ENCODE measurements around the gene APOBEC3H.

APOBEC3H gene

GRCh38 chr22:39125622-39126021 is 28.6 kb downstream of the APOBEC3H start:
- Histone ChIP-seq H3K9me2 (ENCODE audit: low read depth, low read length) (no peaks in the 10 kb centered on the region), H3K9ac (ENCODE audit: low read length) (no peak overlapping the region), H3K79me2 (ENCODE audit: insufficient read depth, low read length) (no peaks in the 10 kb centered on the region), H3K36me3 (ENCODE audit: insufficient read depth, low read length) (no peaks in the 10 kb centered on the region; the same call in 1 of the 2 replicates), H3K27ac (ENCODE audit: low read depth, low read length, poor library complexity, severe bottlenecking) (no peak overlapping the region), H3K9me3 (ENCODE audit: low read length) (no peaks in the 10 kb centered on the region), H3K4me1 (ENCODE audit: insufficient read depth, low read length, severe bottlenecking) (no peaks in the 10 kb centered on the region), H4K20me1 (ENCODE audit: insufficient read depth, low read length) (no peaks in the 10 kb centered on the region), H3K27me3 (ENCODE audit: insufficient read depth, low read length) (peaks cover 4% of the 10 kb centered on the region; the same call in 1 of the 2 replicates), H2AFZ (ENCODE audit: low read length) (no peak overlapping the region), H3F3A (ENCODE audit: insufficient read depth, low read length) (no peaks in the 10 kb centered on the region), H3K4me3 (ENCODE audit: low read depth, low read length, poor library complexity, severe bottlenecking) (no peak overlapping the region), H3K4me2 (ENCODE audit: low read length) (no peak overlapping the region)
- no peak for TF ChIP-seq CTCF (IDR thresholded peaks at IDR 0.05; ENCODE audit: low read length)
- TF ChIP-seq EZH2 (IDR thresholded peaks at IDR 0.05; ENCODE audit: borderline replicate concordance, low read length) = no peak

- H3K27me3 ChIP-seq (ENCODE audit: insufficient read depth, low read length) = peaks cover 4% of the 10 kb centered on the region; the same call in 1 of the 2 replicates
- no peaks in the 10 kb centered on the region for H3K79me2 ChIP-seq (ENCODE audit: insufficient read depth, low read length)
- no peak overlapping the region for H3K9ac ChIP-seq (ENCODE audit: low read length)
- H3K4me2 ChIP-seq (ENCODE audit: low read length) = no peak overlapping the region
- H2AFZ ChIP-seq (ENCODE audit: low read length) = no peak overlapping the region
- no peaks in the 10 kb centered on the region for H3F3A ChIP-seq (ENCODE audit: insufficient read depth, low read length)
- peaks cover 2% of the 10 kb centered on the region; the same call in 1 of the 2 replicates for H3K36me3 ChIP-seq (ENCODE audit: insufficient read depth, low read length)
- no peak overlapping the region for H3K27ac ChIP-seq (ENCODE audit: low read depth, low read length, poor library complexity, severe bottlenecking)
- no peak for TF ChIP-seq CTCF (IDR thresholded peaks at IDR 0.05; ENCODE audit: low read length)
- no peak for TF ChIP-seq EZH2 (IDR thresholded peaks at IDR 0.05; ENCODE audit: borderline replicate concordance, low read length)
- H3K4me1 ChIP-seq (ENCODE audit: insufficient read depth, low read length, severe bottlenecking) = no peaks in the 10 kb centered on the region
- H3K9me3 ChIP-seq (ENCODE audit: low read length) = no peaks in the 10 kb centered on the region
- no peak overlapping the region for H3K4me3 ChIP-seq (ENCODE audit: low read depth, low read length, poor library complexity, severe bottlenecking)
- no peaks in the 10 kb centered on the region for H3K9me2 ChIP-seq (ENCODE audit: low read depth, low read length)
- no peaks in the 10 kb centered on the region for H4K20me1 ChIP-seq (ENCODE audit: insufficient read depth, low read length)
Observed at GRCh38 chr22:39128508-39128907, 31.5 kb downstream of the APOBEC3H start.

- TF ChIP-seq CTCF (IDR thresholded peaks at IDR 0.05; ENCODE audit: low read length) (no peak), EZH2 (IDR thresholded peaks at IDR 0.05; ENCODE audit: borderline replicate concordance, low read length) (no peak)
- no peak overlapping the region for H3K9ac ChIP-seq (ENCODE audit: low read length)
- no peak overlapping the region for H3K4me3 ChIP-seq (ENCODE audit: low read depth, low read length, poor library complexity, severe bottlenecking)
- H3K4me2 ChIP-seq (ENCODE audit: low read length) = no peak overlapping the region
- no peak overlapping the region for H2AFZ ChIP-seq (ENCODE audit: low read length)
- no peaks in the 10 kb centered on the region for H3F3A ChIP-seq (ENCODE audit: insufficient read depth, low read length)
- no peaks in the 10 kb centered on the region for H3K4me1 ChIP-seq (ENCODE audit: insufficient read depth, low read length, severe bottlenecking)
- peaks cover 4% of the 10 kb centered on the region; the same call in 1 of the 2 replicates for H3K27me3 ChIP-seq (ENCODE audit: insufficient read depth, low read length)
- no peaks in the 10 kb centered on the region for H3K9me3 ChIP-seq (ENCODE audit: low read length)
- no peaks in the 10 kb centered on the region for H3K9me2 ChIP-seq (ENCODE audit: low read depth, low read length)
- peaks cover 7% of the 10 kb centered on the region; the same call in 1 of the 2 replicates for H3K36me3 ChIP-seq (ENCODE audit: insufficient read depth, low read length)
- no peaks in the 10 kb centered on the region for H4K20me1 ChIP-seq (ENCODE audit: insufficient read depth, low read length)
- no peak overlapping the region for H3K27ac ChIP-seq (ENCODE audit: low read depth, low read length, poor library complexity, severe bottlenecking)
- H3K79me2 ChIP-seq (ENCODE audit: insufficient read depth, low read length) = no peaks in the 10 kb centered on the region
Observed at GRCh38 chr22:39129081-39129480, 32.0 kb downstream of the APOBEC3H start.
